Activated T-cell treated with anti-CD3 and anti-CD28 coated beads, Interleukin-2, amount 50 U/mL, for 48 hours (primary cell): ENCODE results near the gene HS6ST2.
A peak's percentile ranks its signal among the peaks of the same experiment; 100 is the strongest.

Experiments used
- DNase-seq, 2 experiments: peaks; one replicate each; pipeline ENCODE4 v3.0.0-alpha.2; 2020

HS6ST2 gene

GRCh38 chrX:132668178-132668577, 290.3 kb downstream of the HS6ST2 start:
- DNase-seq: no peak

- no peak for DNase-seq
Measured at GRCh38 chrX:132665676-132666075, 292.8 kb downstream of the HS6ST2 start.

GRCh38 chrX:132664273-132664672, 294.2 kb downstream of the HS6ST2 start:
- DNase-seq: no peak

- DNase-seq: no peak
Measured at GRCh38 chrX:132662844-132663243, 295.6 kb downstream of the HS6ST2 start.

- DNase-seq: no peak
Measured at GRCh38 chrX:132657876-132658275, 300.6 kb downstream of the HS6ST2 start.

DNA sequence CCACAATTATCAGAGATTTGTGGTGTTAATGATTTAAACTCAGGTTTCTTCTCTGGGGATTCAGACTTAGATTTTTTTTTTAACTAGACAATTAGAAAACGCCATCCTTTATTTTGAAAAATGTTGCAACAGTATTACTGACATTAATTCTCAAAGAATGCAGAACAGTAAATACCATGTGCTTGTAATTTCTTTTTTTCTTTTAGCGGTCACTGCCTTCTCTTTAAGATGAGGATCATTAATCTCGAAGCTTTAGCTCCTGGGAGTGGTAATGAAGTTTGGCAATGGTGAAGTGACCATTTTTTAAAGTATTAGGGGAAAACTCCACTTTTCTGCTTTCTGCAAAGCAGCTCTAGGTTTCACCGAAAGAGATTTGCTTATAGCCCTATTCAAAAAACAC, 305.6 kb downstream of the HS6ST2 start:
- DNase-seq: no peak

DNA sequence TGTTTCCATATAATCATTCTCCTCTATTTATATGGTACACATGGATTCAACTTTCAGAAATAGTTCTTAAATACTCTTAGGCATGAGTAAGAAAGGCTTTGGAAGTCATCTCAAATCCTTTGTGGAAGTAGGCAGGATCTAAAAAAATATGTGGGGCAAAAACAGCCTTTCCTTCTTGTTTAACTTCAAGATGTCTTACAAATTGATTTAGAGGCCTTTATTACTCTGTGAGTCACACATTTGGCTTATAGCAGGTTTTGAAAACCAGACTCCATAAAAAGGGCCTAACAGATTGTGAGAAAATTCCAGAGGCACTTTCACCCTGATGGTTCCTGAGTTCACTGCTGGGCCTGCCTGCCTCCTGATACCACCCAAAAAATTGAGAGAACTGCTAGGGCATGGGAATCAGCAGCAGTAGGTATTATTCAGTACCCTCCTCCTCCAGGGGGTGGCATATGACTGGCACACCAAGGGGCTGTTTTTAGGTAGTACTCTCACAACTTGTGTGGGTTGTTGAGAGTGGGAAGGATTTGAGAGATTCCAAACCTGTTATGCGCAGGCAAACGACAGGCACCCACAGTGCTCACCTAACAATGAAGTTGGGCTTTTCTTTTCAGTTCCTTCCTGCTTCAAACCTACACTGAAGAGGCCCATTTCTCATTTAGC, 306.9 kb downstream of the HS6ST2 start:
- DNase-seq: peak in 1 of 2 experiments; percentile 20

DNA sequence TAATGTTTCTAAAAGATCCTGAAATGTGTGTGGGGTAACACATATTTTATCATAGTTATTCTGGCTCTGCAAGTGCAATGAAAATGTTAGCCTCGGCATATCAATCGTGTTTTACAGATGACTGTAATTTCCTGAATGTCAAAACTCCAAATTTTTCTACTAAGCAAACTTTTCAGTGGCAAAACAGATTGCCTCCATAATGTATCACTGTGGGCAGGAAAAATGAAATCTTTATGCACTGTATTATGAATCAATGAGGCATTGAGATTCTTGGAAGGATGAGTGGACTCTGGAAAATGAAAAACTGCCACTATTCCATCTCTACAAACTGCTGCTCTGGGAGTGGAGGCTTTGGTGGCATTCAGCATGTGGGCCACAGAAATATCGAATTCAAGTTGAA, 309.5 kb downstream of the HS6ST2 start:
- DNase-seq: no peak

DNA sequence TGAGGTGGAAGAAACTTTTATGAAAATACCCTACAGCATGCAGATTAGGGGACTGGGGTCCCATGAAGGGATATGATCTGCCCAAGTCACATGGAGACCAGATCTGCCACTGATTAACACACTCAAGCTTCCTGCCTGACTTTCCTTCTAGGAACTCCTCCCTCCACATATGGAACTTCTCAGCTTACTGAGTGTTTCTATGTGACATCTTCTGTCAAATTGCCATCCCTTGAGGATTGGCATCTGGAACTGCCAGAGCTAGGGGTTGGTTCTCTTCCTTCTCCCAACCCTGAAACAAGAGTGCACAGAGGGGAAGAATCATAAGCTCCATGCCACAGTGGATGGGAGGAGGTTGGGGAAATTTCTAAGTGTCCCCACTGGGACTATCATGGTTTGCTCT, 319.0 kb downstream of the HS6ST2 start:
- no peak for DNase-seq

GRCh38 chrX:132638313-132638712, 320.1 kb downstream of the HS6ST2 start:
- DNase-seq: no peak

DNA sequence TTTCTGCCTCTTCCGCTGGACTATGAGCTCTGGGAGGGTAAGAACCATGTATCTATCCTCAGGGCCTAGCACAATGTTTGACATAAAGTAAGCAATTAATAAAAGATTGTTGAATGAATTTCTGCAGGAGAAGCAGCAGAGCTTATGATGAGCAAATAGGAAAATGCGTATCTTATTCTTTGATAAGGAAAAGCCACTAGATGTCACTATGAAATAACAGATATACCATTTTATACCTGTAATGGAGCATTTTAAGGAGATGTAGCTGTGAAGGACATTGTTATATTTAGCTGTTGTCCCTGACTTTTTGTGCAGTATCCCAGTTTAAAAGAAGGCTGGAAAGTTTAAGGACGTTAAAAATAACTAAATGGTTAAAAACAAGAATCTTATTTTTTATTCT, 322.3 kb downstream of the HS6ST2 start:
- no peak for DNase-seq

DNA sequence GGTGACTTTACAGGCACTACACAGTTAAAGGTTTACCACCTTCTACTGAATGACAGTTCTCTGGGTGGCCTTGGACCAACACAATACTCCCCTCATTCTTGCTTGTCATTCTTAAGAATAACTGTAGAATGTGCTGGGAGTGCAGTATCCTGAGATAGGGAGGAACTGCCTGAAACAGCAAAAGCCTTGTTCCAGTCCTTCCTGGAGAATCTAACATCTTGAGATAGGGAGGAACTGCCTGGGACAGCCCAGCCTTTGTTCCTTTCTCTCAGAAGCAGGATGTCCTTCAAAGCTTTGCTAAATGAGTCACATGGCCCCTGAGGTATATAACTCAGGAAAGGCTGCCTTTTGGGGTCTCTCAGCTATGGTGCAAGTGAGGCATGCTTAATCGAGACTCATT, 323.9 kb downstream of the HS6ST2 start:
- DNase-seq: no peak

DNA sequence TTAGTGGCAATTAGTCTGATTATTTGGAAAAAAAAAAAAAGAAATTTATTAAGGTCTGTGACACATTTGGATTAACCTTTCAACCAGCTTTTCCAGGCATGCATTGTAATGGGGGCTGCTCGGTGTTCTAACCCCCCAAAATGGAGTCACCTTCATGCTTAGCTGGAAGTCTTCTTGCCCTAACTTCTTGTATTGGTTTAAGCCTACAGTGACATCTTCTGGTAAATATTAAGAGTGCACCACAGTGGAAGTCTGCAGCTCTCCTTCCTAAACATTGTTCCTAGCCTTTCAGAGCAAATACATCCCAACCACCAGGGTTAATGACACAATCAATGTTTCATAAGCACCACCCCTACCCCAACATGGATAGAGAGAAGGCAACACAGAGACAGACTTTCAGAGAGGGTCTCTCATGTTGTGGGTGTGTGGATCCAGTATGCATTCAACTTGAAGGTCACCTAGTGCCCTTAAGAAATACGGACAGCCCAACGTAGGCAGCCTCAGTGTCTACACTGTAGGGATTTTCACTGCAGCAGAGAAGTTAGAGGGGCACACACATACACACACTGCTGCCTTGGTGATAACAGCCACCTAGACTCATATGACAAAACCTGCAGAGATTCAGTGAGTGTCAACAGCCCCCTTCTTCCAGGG, 326.7 kb downstream of the HS6ST2 start:
- no peak for DNase-seq

DNA sequence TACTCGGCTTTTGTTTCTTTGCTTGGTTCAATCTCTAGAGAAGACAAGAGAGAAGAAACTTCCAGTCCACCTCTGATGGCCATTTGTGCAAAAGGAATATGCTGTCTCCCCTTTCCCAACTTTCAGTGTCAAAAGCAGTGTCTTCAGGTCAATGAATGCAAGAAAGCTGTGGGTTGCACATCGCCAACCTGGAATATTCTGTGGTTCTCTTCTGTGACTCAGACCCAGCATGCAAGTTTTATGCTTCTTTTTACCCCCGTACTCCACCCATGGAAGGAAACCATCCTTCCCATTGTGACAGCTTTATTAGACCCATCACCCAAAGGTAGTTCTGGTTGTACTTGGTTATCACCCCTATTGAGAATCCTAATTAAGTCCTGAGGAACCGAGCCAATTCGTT, 334.0 kb downstream of the HS6ST2 start:
- DNase-seq: no peak

DNA sequence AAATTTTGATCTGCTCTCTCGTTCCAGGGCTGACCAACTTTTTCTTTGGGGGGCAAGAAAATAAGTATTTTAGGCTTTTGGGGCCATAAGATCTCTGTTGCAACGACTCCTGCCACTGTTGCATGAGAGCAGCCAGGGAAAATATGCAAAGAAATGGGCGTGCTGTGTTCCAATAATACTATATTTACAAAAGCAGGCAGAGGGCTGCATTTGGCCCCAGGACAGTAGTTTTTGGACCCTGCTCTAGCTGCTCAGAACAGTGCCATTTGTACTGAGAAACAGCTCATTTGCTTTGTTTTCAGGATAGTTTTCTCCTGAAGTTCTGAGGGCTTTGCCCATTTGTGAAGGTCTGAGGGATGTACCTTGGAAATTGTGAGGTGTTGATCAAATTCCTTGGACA, 334.5 kb downstream of the HS6ST2 start:
- DNase-seq: no peak

GRCh38 chrX:132623300-132623699, 335.1 kb downstream of the HS6ST2 start:
- DNase-seq: no peak

GRCh38 chrX:132622130-132622529, 336.3 kb downstream of the HS6ST2 start:
- DNase-seq: peak; percentile 75 to 78

GRCh38 chrX:132618810-132619209, 339.6 kb downstream of the HS6ST2 start:
- DNase-seq: no peak

DNA sequence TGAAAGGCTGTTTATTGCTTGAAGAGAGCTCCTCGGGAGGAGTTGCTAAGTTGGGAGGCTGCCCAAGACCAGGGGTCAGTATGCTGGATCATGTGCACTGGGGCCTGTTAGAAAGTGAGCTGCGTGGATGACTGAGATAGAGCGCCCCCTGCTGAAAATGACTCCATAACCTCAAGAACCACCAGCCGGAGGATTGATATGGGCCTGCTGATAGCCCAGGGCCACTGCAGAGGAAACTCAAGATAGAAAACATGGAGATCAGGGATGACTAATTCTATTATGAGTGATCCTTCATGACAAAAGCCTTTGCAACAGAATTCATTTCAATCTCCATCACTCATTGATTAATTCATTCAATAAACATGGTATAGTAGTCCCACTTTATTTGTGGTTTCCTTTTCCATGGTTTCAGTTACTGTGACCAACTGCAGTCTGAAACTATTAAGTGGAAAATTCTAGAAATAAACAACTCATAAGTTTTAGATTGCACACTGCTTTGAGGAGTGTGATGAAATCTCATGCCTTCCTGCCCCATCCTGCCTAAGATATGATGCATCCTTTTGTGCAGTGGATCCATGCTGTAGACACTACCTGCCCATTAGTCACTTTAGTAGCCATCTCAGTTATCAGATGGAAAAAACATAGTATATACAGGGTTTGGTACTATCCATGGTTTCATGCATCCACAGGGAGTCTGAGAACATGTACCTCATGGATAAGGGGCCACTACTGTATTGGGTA, 342.9 kb downstream of the HS6ST2 start:
- DNase-seq: peak; percentile 55 to 70

GRCh38 chrX:132614297-132614696, 344.1 kb downstream of the HS6ST2 start:
- DNase-seq: no peak

GRCh38 chrX:132613801-132614200, 344.6 kb downstream of the HS6ST2 start:
- DNase-seq: no peak

- DNase-seq: peak; percentile 49 to 63
Measured at GRCh38 chrX:132612821-132613564, 345.4 kb downstream of the HS6ST2 start.

DNA sequence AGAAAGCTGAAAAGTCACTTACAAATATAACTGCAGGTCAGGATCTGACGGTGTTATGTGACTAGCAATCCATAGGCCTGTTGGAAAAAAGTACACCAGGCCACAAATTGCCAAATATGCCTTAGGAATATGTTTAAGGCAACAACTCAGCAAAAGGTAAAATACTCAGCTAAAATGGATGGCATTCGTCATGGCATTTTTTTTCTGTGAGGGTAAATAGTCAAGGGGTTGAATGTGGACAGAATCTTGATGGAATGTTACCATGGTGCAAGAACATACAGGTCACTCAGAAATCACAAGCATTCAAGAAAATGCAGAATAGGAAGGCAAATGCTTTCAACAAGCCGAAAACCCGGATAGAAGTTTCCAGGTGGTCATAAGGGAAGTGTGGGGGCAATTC, 347.9 kb downstream of the HS6ST2 start:
- DNase-seq: no peak
